GM23338 (cell line): ENCODE measurements around the gene TMEM165. TPM values are rescaled to one million over a fixed set of nuclear protein-coding genes. Genes with fewer than 3 reads are reported as not detected.

Experiments used
- ATAC-seq: fragments of 200-7000 bp; cut with Tn5 transposase; 3 replicates; pipeline ENCODE4 v1.9.1; 2020
- DNase-seq: peaks from one replicate; pipeline ENCODE4 v3.0.0-alpha.2; 2015; ENCODE audit warnings: low spot score
- H2AFZ ChIP-seq: fragments of 200-600 bp; sonication (generic); 2 replicates; pipeline ENCODE4 v1.8.0; 2016; ENCODE audit warnings: antibody characterized with exemption, mild to moderate bottlenecking, moderate library complexity
- H3F3A ChIP-seq: fragments of 200-600 bp; sonication (generic); replicated peaks from 2 replicates; pipeline ENCODE4 v1.8.0; 2017; ENCODE audit warnings: antibody characterized with exemption, mixed run types, low read depth
- H3K27ac ChIP-seq: fragments of 200-600 bp; sonication (generic); 2 replicates; pipeline ENCODE4 v1.6.1; 2016; ENCODE audit warnings: low read depth
- H3K27me3 ChIP-seq: fragments of 200-600 bp; sonication (generic); 2 replicates; pipeline ENCODE4 v1.8.0; 2016; ENCODE audit warnings: mild to moderate bottlenecking, mixed run types, moderate library complexity; ENCODE audit not compliant: insufficient read depth
- H3K36me3 ChIP-seq: fragments of 200-600 bp; sonication (generic); 2 replicates; pipeline ENCODE4 v1.8.0; 2016; ENCODE audit warnings: mild to moderate bottlenecking; ENCODE audit not compliant: insufficient read depth
- H3K4me1 ChIP-seq: fragments of 200-600 bp; sonication (generic); 2 replicates; pipeline ENCODE4 v1.8.0; 2016; ENCODE audit warnings: mild to moderate bottlenecking, moderate library complexity; ENCODE audit not compliant: insufficient read depth
- H3K4me2 ChIP-seq: fragments of 200-600 bp; sonication (generic); 2 replicates; pipeline ENCODE4 v1.7.1; 2017; ENCODE audit warnings: mixed run types
- H3K4me3 ChIP-seq: fragments of 200-600 bp; sonication (generic); 2 replicates; pipeline ENCODE4 v1.6.1; 2016; ENCODE audit warnings: mixed run types
- H3K79me2 ChIP-seq: fragments of 200-600 bp; sonication (generic); replicated peaks from 2 replicates; pipeline ENCODE4 v1.8.0; 2017; ENCODE audit warnings: mild to moderate bottlenecking; ENCODE audit not compliant: insufficient read depth
- H3K9me2 ChIP-seq: fragments of 200-600 bp; sonication (generic); 2 replicates; pipeline ENCODE4 v1.8.0; 2017; ENCODE audit not compliant: insufficient read depth
- H4K20me1 ChIP-seq: fragments of 200-600 bp; sonication (generic); replicated peaks from 2 replicates; pipeline ENCODE4 v1.8.0; 2017; ENCODE audit warnings: mild to moderate bottlenecking; ENCODE audit not compliant: insufficient read depth
- H3K27ac Mint-ChIP-seq: 2 replicates; pipeline ENCODE4 v1.8.0; 2020; ENCODE audit warnings: inconsistent platforms, mild to moderate bottlenecking, moderate library complexity, mixed read lengths
- H3K27me3 Mint-ChIP-seq: 3 replicates; pipeline ENCODE4 v1.8.0; 2022; ENCODE audit warnings: low read depth, mild to moderate bottlenecking, moderate library complexity, mixed read lengths, inconsistent platforms; ENCODE audit not compliant: insufficient read depth, poor library complexity
- H3K36me3 Mint-ChIP-seq: 3 replicates; pipeline ENCODE4 v1.8.0; 2021; ENCODE audit warnings: low read depth, mild to moderate bottlenecking, inconsistent platforms, moderate library complexity, mixed read lengths
- H3K4me1 Mint-ChIP-seq: 3 replicates; pipeline ENCODE4 v1.8.0; 2020; ENCODE audit warnings: mild to moderate bottlenecking, inconsistent platforms, mixed read lengths
- H3K4me3 Mint-ChIP-seq: 3 replicates; pipeline ENCODE4 v1.8.0; 2021; ENCODE audit warnings: moderate library complexity, mild to moderate bottlenecking, inconsistent platforms, mixed read lengths
- H3K9me3 Mint-ChIP-seq: 3 replicates; pipeline ENCODE4 v1.8.0; 2020; ENCODE audit warnings: moderate library complexity, mild to moderate bottlenecking, inconsistent platforms, mixed read lengths
- CREB1 ChIP-seq: fragments of 250-450 bp; sonication (Bioruptor Pico); IDR thresholded peaks from 2 replicates; pipeline ENCODE4 v1.5.0; 2020; ENCODE audit warnings: low read depth, mild to moderate bottlenecking, moderate library complexity
- EZH2phosphoT487 ChIP-seq: fragments of 200-600 bp; sonication (generic); IDR thresholded peaks from one replicate; pipeline ENCODE4 v1.8.1; 2018; ENCODE audit warnings: antibody characterized with exemption; ENCODE audit not compliant: unreplicated experiment
- JUNB ChIP-seq: IDR thresholded peaks from one replicate; pipeline ENCODE4 v1.6.1; 2016; ENCODE audit warnings: antibody characterized with exemption; ENCODE audit not compliant: unreplicated experiment
- NANOG ChIP-seq: IDR thresholded peaks from 2 replicates; pipeline ENCODE4 v1.6.1; 2016; ENCODE audit warnings: antibody characterized with exemption, borderline replicate concordance
- POLR2AphosphoS5 ChIP-seq: IDR thresholded peaks from 2 replicates; pipeline ENCODE4 v1.6.1; 2016; ENCODE audit warnings: antibody characterized with exemption, low read depth
- STAT1 ChIP-seq: IDR thresholded peaks from one replicate; pipeline ENCODE4 v1.6.1; 2016; ENCODE audit warnings: antibody characterized with exemption; ENCODE audit not compliant: unreplicated experiment
- ZNF114 ChIP-seq: fragments of 250-450 bp; sonication (Bioruptor Pico); IDR thresholded peaks from 2 replicates; pipeline ENCODE4 v1.5.0; 2020; ENCODE audit warnings: mild to moderate bottlenecking, moderate library complexity
- polyA plus RNA-seq: library from polyadenylated mRNA; unstranded; fragments of >200 nt; fragmentation: Nextera tagmentation; extraction: Ambion mirVana; gene quantifications from 2 replicates; pipeline ENCODE4 v1.2.1, GENCODE V29; 2016
- total RNA-seq: library from RNA; depleted of rRNA; stranded (reverse); fragments of >200 nt; shearing (Covaris generic); gene quantifications from 2 replicates; pipeline ENCODE4 v1.2.3, GENCODE V29; 2014
- TF ChIP-seq, protein P1 (sequence below), 2 experiments: fragments of 200-600 bp in 1 of 2; sonication (generic) in 1 of 2; conservative IDR thresholded peaks; 2 replicates each; pipeline versions ENCODE4 v1.5.1 to v1.6.1; 2016 to 2017; ENCODE audit warnings: antibody characterized with exemption in 2 of 2, low read depth in 2 of 2, mild to moderate bottlenecking in 2 of 2, moderate library complexity in 1 of 2

TMEM165 gene
- total and polyA plus RNA-seq, 2 experiments from 2014 or later, result 125 to 171 TPM

DNA sequence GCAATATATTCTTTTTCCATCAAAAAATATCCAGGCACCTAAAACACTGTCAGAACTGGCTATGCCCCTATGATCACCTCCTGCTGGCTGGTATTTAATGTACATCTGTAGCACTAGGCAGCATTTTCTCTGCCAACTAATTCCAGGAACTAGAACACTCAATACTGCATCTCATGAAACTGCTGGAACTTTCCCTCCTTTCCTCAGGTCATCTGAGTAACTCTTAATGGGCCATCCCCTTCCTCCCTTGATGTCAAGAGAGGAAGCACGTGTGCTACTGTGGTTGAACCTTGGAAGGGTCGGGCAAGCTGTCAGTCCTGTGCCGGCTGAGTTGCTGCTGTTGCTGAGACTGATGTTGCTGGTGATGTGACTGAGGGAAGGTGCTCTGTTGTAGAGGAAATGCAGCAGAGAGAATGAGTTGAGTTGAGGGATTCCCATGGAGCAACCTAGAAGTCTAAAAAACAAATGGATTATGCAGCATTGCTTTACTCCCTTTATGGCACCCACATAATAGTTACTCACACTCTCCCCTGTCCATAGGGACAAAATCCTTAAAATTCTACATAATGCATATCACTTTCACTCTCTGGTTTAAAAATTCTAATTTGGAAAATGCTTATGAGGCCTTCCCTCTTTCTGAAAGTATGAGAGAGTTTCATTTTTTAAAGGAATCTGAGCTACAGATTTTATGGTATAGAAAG lies 39.5 kb downstream of the TMEM165 start:
- H3K79me2 ChIP-seq, result no peaks in the 10 kb centered on the region
- Mint-ChIP-seq H3K4me3 (no peak overlapping the region), H3K9me3 (no peaks in the 10 kb centered on the region), H3K36me3 (peaks cover 26% of the 10 kb centered on the region; the same call in 2 of the 3 replicates), H3K4me1 (peaks cover 45% of the 10 kb centered on the region), H3K27ac (no peak overlapping the region), H3K27me3 (no peaks in the 10 kb centered on the region)
- no peak; the same call in 2 of the 3 replicates for ATAC-seq
- no peak overlapping the region; the same call in 1 of the 2 replicates for H3K27ac ChIP-seq
- DNase-seq, result peak; percentile 41
- H3K27me3 ChIP-seq, result no peaks in the 10 kb centered on the region
- H3K4me1 ChIP-seq, result peaks cover 33% of the 10 kb centered on the region
- H3K4me2 ChIP-seq, result no peak overlapping the region
- H3K4me3 ChIP-seq, result no peak overlapping the region
- H3K9me2 ChIP-seq, result no peaks in the 10 kb centered on the region
- peaks cover 4% of the 10 kb centered on the region; the same call in 1 of the 2 replicates for H3K36me3 ChIP-seq
- no peaks in the 10 kb centered on the region for H4K20me1 ChIP-seq
- TF ChIP-seq, protein P1, sequence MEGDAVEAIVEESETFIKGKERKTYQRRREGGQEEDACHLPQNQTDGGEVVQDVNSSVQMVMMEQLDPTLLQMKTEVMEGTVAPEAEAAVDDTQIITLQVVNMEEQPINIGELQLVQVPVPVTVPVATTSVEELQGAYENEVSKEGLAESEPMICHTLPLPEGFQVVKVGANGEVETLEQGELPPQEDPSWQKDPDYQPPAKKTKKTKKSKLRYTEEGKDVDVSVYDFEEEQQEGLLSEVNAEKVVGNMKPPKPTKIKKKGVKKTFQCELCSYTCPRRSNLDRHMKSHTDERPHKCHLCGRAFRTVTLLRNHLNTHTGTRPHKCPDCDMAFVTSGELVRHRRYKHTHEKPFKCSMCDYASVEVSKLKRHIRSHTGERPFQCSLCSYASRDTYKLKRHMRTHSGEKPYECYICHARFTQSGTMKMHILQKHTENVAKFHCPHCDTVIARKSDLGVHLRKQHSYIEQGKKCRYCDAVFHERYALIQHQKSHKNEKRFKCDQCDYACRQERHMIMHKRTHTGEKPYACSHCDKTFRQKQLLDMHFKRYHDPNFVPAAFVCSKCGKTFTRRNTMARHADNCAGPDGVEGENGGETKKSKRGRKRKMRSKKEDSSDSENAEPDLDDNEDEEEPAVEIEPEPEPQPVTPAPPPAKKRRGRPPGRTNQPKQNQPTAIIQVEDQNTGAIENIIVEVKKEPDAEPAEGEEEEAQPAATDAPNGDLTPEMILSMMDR (conservative IDR thresholded peaks at IDR 0.05; ENCODE audit: low read depth in 2 of 2), result peak; percentile 30 to 44
- TF ChIP-seq POLR2AphosphoS5 (no peak), NANOG (no peak)
- 0 out of 2 replicates have a peak, but pooled peaks cover 4% of the 10 kb centered on the region for H3F3A ChIP-seq
- no peak overlapping the region for H2AFZ ChIP-seq

DNA sequence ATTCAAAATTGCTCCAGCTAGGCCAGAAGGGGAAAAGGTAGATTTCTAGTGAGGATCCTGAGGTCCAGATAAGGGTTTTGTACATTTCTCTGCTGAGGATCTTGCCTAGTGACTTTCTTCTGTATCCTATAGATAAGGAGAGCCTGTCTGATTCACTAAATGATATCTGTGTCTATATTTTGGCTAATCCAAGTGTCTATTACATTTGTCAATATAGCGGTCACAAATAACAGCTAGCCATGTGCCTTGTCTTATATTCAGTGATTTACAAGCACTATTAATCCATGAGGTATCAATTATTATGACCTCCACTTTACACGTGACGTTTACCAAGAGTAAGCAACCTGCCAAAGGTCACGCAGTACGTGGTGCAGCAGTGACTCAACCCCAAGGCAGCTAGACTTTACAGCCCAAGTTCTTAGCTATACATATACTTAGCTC lies 41.6 kb downstream of the TMEM165 start:
- peaks cover 26% of the 10 kb centered on the region for H3K4me1 Mint-ChIP-seq
- Histone ChIP-seq H3K4me1 (peaks cover 16% of the 10 kb centered on the region), H3K27ac (no peak overlapping the region), H3K36me3 (peaks cover 17% of the 10 kb centered on the region), H4K20me1 (no peaks in the 10 kb centered on the region), H3K9me2 (no peaks in the 10 kb centered on the region), H3K4me3 (no peak overlapping the region), H3K4me2 (no peak overlapping the region), H3K79me2 (no peaks in the 10 kb centered on the region), H3K27me3 (no peaks in the 10 kb centered on the region), H3F3A (no peaks in the 10 kb centered on the region), H2AFZ (no peak overlapping the region)
- H3K36me3 Mint-ChIP-seq, result peaks cover 35% of the 10 kb centered on the region
- no peaks in the 10 kb centered on the region for H3K27me3 Mint-ChIP-seq
- DNase-seq, result no peak
- TF ChIP-seq EZH2phosphoT487, result no peak
- no peak overlapping the region for H3K27ac Mint-ChIP-seq
- no peak for ATAC-seq
- H3K4me3 Mint-ChIP-seq, result no peak overlapping the region
- H3K9me3 Mint-ChIP-seq, result no peaks in the 10 kb centered on the region

DNA sequence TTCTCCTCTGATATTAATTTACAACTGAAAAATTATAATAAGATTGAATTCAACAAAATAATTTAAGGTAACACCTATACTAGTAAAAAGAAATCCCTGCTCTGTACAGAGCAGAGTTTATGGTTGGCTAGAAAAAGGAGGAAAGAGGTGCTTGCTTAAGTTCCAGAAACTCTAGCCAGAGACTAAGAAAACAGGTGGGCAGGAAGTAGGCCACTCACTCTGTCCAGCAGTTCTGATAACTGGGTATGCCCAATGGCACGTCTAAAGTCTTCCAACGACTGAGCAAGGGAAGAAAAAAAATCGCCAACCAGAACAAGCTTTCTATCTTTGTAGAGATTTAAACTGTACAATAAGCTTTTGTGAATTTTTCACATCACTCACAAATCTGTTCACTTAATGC lies 42.1 kb downstream of the TMEM165 start:
- Mint-ChIP-seq H3K27ac (no peak overlapping the region), H3K36me3 (peaks cover 38% of the 10 kb centered on the region), H3K27me3 (no peaks in the 10 kb centered on the region), H3K9me3 (no peaks in the 10 kb centered on the region), H3K4me1 (peaks cover 21% of the 10 kb centered on the region), H3K4me3 (no peak overlapping the region)
- DNase-seq, result no peak
- Histone ChIP-seq H2AFZ (no peak overlapping the region), H3K27me3 (no peaks in the 10 kb centered on the region), H3K27ac (no peak overlapping the region), H3K4me2 (no peak overlapping the region), H3K79me2 (no peaks in the 10 kb centered on the region), H3F3A (no peaks in the 10 kb centered on the region), H3K9me2 (no peaks in the 10 kb centered on the region), H3K36me3 (peaks cover 21% of the 10 kb centered on the region), H3K4me3 (no peak overlapping the region), H4K20me1 (no peaks in the 10 kb centered on the region), H3K4me1 (peaks cover 11% of the 10 kb centered on the region)
- ATAC-seq, result no peak
- TF ChIP-seq JUNB (no peak), STAT1 (no peak), CREB1 (CRISPR knock-in tag) (no peak), ZNF114 (no peak)
- TF ChIP-seq, protein P1 (conservative IDR thresholded peaks at IDR 0.05; ENCODE audit: low read depth in 2 of 2), result no peak
